Peyer's patch (tissue), 4 donors: ENCODE data around the gene CACNA2D3. TPM values are rescaled to one million over a fixed set of nuclear protein-coding genes. Genes with fewer than 3 reads are reported as not detected.

Experiments
- DNase-seq, 3 donors: peaks; one replicate each; pipeline ENCODE4 v3.0.0-alpha.2; 2017 to 2019
- H3K27ac ChIP-seq, 4 donors: fragments of 200-600 bp; sonication (generic); one replicate each; pipeline ENCODE4 v1.5.1; 2016 to 2019
- H3K27me3 ChIP-seq, 2 donors: fragments of 200-600 bp; sonication (generic); one replicate each; pipeline ENCODE4 v1.5.1; 2019
- H3K36me3 ChIP-seq, 3 donors: fragments of 200-600 bp; sonication (generic); one replicate each; pipeline ENCODE4 v1.5.1; 2016 to 2019
- H3K4me1 ChIP-seq, 4 donors: fragments of 200-600 bp; sonication (generic); one replicate each; pipeline ENCODE4 v1.5.1; 2016 to 2019
- H3K4me3 ChIP-seq, 4 donors: fragments of 200-600 bp; sonication (generic); 1 replicate in 3 of 4; 2 replicates in 1 of 4; pipeline ENCODE4 v1.5.1; 2016 to 2019; ENCODE audit warnings: mild to moderate bottlenecking in 1 of 4
- H3K9me3 ChIP-seq, 4 donors: fragments of 200-600 bp; sonication (generic); one replicate each; pipeline ENCODE4 v1.5.1; 2016 to 2019; ENCODE audit warnings: mild to moderate bottlenecking in 1 of 4
- CTCF ChIP-seq, 6 experiments: fragments of 450-650 bp in 4 of 6; fragments of 200-600 bp in 2 of 6; sonication (generic) in 1 of 6; IDR thresholded peaks; one replicate each; pipeline ENCODE4 v1.5.1; 2017 to 2019; ENCODE audit warnings: antibody characterized with exemption in 6 of 6, mild to moderate bottlenecking in 3 of 6, moderate library complexity in 1 of 6
- POLR2A ChIP-seq, 2 donors: fragments of 450-650 bp; IDR thresholded peaks; one replicate each; pipeline ENCODE4 v1.5.1; 2017; ENCODE audit warnings: antibody characterized with exemption in 2 of 2, mild to moderate bottlenecking in 2 of 2, moderate library complexity in 2 of 2
- total RNA-seq, 4 donors: library from RNA; depleted of rRNA; stranded (reverse); fragments of >200 nt; gene quantifications; one replicate each; pipeline ENCODE4 v1.1.0, GENCODE V29; 2016

The CACNA2D3 gene
- total RNA-seq, 4 donors from 2014 or later, result 0.27 to 5.0 TPM; not detected in 2

- H3K27ac ChIP-seq, result no peak overlapping the region
- TF ChIP-seq CTCF (IDR thresholded peaks at IDR 0.05) (no peak), POLR2A (IDR thresholded peaks at IDR 0.05) (no peak)
- H3K36me3 ChIP-seq, result no peaks in the 10 kb centered on the region
- no peak overlapping the region for H3K4me3 ChIP-seq
- DNase-seq, result no peak
- H3K27me3 ChIP-seq, result no peaks in the 10 kb centered on the region
- H3K9me3 ChIP-seq, result no peaks in the 10 kb centered on the region
- no peaks in the 10 kb centered on the region for H3K4me1 ChIP-seq
These were observed 591.7 kb downstream of the CACNA2D3 start for GRCh38 chr3:54714035-54714434.

- no peak for DNase-seq
These were observed 595.2 kb downstream of the CACNA2D3 start for GRCh38 chr3:54717506-54717905.

GRCh38 chr3:54719914-54720313, 597.6 kb downstream of the CACNA2D3 start:
- Histone ChIP-seq H3K36me3 (no peaks in the 10 kb centered on the region), H3K27me3 (no peaks in the 10 kb centered on the region), H3K4me1 (no peaks in the 10 kb centered on the region), H3K27ac (no peak overlapping the region), H3K9me3 (no peaks in the 10 kb centered on the region), H3K4me3 (no peak overlapping the region)
- TF ChIP-seq CTCF (IDR thresholded peaks at IDR 0.05) (no peak), POLR2A (IDR thresholded peaks at IDR 0.05) (no peak)
- DNase-seq, result no peak

More at GRCh38 chr3:54717506-54717905, 595.2 kb downstream of the CACNA2D3 start:
- no peaks in the 10 kb centered on the region for H3K36me3 ChIP-seq
- TF ChIP-seq CTCF (IDR thresholded peaks at IDR 0.05), result no peak
- TF ChIP-seq POLR2A (IDR thresholded peaks at IDR 0.05), result no peak
- H3K9me3 ChIP-seq, result no peaks in the 10 kb centered on the region
- no peak overlapping the region for H3K4me3 ChIP-seq
- H3K4me1 ChIP-seq, result no peaks in the 10 kb centered on the region
- no peaks in the 10 kb centered on the region for H3K27me3 ChIP-seq
- H3K27ac ChIP-seq, result no peak overlapping the region

GRCh38 chr3:54720604-54721003, 598.3 kb downstream of the CACNA2D3 start:
- Histone ChIP-seq H3K9me3 (no peaks in the 10 kb centered on the region), H3K36me3 (no peaks in the 10 kb centered on the region), H3K4me1 (no peaks in the 10 kb centered on the region), H3K27ac (no peak overlapping the region), H3K27me3 (no peaks in the 10 kb centered on the region), H3K4me3 (no peak overlapping the region)
- no peak for DNase-seq
- TF ChIP-seq POLR2A (IDR thresholded peaks at IDR 0.05), result no peak
- no peak for TF ChIP-seq CTCF (IDR thresholded peaks at IDR 0.05)

- Histone ChIP-seq H3K9me3 (no peaks in the 10 kb centered on the region), H3K27me3 (no peaks in the 10 kb centered on the region), H3K4me1 (no peaks in the 10 kb centered on the region), H3K36me3 (no peaks in the 10 kb centered on the region), H3K27ac (no peak overlapping the region), H3K4me3 (no peak overlapping the region)
- no peak for DNase-seq
- TF ChIP-seq CTCF (IDR thresholded peaks at IDR 0.05) (no peak), POLR2A (IDR thresholded peaks at IDR 0.05) (no peak)
These were observed 609.5 kb downstream of the CACNA2D3 start for GRCh38 chr3:54731732-54732445.
